Osteocyte (in vitro differentiated cells): ENCODE data around the gene ZNHIT1. TPM values are rescaled to one million over a fixed set of nuclear protein-coding genes. Genes with fewer than 3 reads are reported as not detected.
"Not testable (repeated sequence)": the region's sequence is repeated elsewhere in the genome, so short reads cannot be mapped to it uniquely, and the experiment has no call there.

ENCODE experiments used
- DNase-seq: peaks from one replicate; pipeline ENCODE4 v3.0.0; 2021; ENCODE audit warnings: mixed read lengths; ENCODE audit not compliant: unreplicated experiment; ENCODE audit errors: extremely low spot score
- H3K27ac Mint-ChIP-seq: one replicate; pipeline ENCODE4 v1.8.0; 2021; ENCODE audit warnings: mild to moderate bottlenecking, mixed read lengths; ENCODE audit not compliant: unreplicated experiment
- H3K27me3 Mint-ChIP-seq: one replicate; pipeline ENCODE4 v1.8.0; 2021; ENCODE audit warnings: mixed read lengths; ENCODE audit not compliant: unreplicated experiment
- H3K36me3 Mint-ChIP-seq: one replicate; pipeline ENCODE4 v1.8.0; 2021; ENCODE audit warnings: mixed read lengths; ENCODE audit not compliant: unreplicated experiment
- H3K4me1 Mint-ChIP-seq: one replicate; pipeline ENCODE4 v1.8.0; 2021; ENCODE audit warnings: mixed read lengths; ENCODE audit not compliant: unreplicated experiment
- H3K4me3 Mint-ChIP-seq: one replicate; pipeline ENCODE4 v1.8.0; 2021; ENCODE audit warnings: mild to moderate bottlenecking, moderate library complexity, mixed read lengths; ENCODE audit not compliant: unreplicated experiment
- H3K9me3 Mint-ChIP-seq: one replicate; pipeline ENCODE4 v1.8.0; 2021; ENCODE audit warnings: mixed read lengths; ENCODE audit not compliant: unreplicated experiment
- total RNA-seq: library from RNA; stranded (reverse); gene quantifications from 2 replicates; pipeline ENCODE4 v1.2.1, GENCODE V29; 2021
- TF ChIP-seq, protein P1 (sequence below): fragments of 200-600 bp; sonication (generic); IDR thresholded peaks from 2 replicates; pipeline ENCODE4 v1.5.0; 2021; ENCODE audit warnings: antibody characterized with exemption, mild to moderate bottlenecking, moderate library complexity

ZNHIT1 gene
- total RNA-seq, 1 donor from 2014 or later, result 66.9 TPM

DNA sequence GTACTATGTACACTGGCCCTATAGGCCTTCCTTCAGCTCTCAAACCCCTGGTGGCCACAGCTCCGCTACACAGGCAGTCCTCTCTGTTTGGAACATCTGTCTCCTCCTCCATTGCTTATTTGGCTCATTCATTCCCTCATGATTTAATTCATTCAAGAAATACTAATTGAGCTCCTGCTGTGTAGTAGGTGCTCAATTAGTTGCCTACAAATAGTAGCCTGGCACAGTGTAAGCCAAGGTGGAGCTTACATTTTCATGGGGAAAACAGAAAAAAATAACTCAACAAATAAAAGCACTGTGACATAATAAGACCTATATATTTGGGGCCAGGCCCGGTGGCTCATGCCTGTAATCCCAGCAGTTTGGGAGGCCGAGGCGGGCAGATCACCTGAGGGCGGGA lies 30.3 kb downstream of the ZNHIT1 start:
- peaks cover 9% of the 10 kb centered on the region for H3K36me3 Mint-ChIP-seq
- no peak overlapping the region for H3K4me3 Mint-ChIP-seq
- no peak overlapping the region for H3K27ac Mint-ChIP-seq
- no peak for DNase-seq
- peaks cover 40% of the 10 kb centered on the region for H3K4me1 Mint-ChIP-seq
- TF ChIP-seq, protein P1, sequence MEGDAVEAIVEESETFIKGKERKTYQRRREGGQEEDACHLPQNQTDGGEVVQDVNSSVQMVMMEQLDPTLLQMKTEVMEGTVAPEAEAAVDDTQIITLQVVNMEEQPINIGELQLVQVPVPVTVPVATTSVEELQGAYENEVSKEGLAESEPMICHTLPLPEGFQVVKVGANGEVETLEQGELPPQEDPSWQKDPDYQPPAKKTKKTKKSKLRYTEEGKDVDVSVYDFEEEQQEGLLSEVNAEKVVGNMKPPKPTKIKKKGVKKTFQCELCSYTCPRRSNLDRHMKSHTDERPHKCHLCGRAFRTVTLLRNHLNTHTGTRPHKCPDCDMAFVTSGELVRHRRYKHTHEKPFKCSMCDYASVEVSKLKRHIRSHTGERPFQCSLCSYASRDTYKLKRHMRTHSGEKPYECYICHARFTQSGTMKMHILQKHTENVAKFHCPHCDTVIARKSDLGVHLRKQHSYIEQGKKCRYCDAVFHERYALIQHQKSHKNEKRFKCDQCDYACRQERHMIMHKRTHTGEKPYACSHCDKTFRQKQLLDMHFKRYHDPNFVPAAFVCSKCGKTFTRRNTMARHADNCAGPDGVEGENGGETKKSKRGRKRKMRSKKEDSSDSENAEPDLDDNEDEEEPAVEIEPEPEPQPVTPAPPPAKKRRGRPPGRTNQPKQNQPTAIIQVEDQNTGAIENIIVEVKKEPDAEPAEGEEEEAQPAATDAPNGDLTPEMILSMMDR, result no peak
- H3K9me3 Mint-ChIP-seq, result no peaks in the 10 kb centered on the region
- H3K27me3 Mint-ChIP-seq, result no peaks in the 10 kb centered on the region

DNA sequence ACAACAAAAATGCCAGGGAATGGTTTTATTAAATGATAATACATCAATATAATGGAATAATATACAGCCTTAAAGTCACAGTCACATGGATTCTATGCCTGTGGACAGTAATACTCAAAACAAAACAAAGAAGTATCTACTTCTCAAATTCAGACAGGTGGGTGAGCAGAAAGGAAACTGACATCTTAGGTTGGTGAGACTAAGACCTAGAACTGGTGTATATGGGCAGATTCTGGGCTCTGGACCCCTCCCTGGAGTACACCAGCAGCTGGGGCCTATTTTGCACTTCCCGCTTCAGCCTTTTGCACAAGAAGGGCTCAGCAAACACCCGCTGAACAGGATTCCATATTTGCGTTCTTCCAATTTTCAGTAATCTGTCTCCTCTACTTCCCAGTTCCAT lies 32.4 kb downstream of the ZNHIT1 start:
- DNase-seq, result no peak
- H3K27me3 Mint-ChIP-seq, result peaks cover 6% of the 10 kb centered on the region
- H3K4me1 Mint-ChIP-seq, result peaks cover 28% of the 10 kb centered on the region
- TF ChIP-seq, protein P1, result no peak
- no peaks in the 10 kb centered on the region for H3K9me3 Mint-ChIP-seq
- no peak overlapping the region for H3K27ac Mint-ChIP-seq
- peak overlapping the region; percentile 97 for H3K4me3 Mint-ChIP-seq
- H3K36me3 Mint-ChIP-seq, result peaks cover 9% of the 10 kb centered on the region

DNA sequence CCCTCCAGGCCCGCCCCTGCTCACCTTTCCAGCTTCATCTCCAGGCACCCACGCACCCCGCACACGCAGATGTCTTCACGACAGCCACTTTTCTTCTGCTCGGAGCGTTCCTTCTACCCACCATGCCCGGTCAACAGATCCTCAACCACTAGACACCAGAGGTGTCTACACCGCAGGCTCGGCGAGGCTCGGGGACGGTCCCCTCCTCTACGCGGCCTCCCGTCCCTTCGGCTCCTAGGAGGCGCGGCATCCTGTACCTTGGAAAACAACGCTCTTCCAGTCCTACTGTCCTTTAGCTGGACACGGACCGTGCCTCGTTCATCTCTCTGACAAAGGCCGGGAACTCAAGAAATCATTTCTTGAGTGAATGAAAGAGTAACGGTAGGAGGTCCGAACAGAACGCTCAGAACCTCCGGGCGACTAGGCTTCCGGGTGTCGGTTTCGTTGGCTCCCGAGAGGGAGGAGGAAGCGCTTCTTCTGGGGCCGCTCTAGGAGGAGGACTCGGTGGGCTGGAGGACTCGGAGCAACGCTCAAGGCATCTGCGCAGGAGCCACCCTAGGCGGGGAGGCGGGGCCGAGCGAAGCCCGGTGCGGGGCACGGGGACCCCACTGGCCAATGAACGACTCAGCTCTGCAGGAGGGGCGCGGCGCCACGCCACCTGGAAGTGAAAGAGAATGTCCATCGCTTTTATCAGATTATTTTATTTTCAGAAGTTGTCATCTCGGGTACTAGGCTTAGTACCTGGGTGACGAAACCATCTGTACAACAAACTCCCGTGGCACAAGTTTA lies 34.1 kb downstream of the ZNHIT1 start:
- Mint-ChIP-seq H3K4me3 (peak overlapping the region; percentile 97), H3K36me3 (peaks cover 9% of the 10 kb centered on the region), H3K27me3 (peaks cover 15% of the 10 kb centered on the region), H3K9me3 (no peaks in the 10 kb centered on the region), H3K4me1 (peaks cover 25% of the 10 kb centered on the region), H3K27ac (peak overlapping the region; percentile 94)
- peak; percentile 99 for DNase-seq
- TF ChIP-seq, protein P1, result no peak

DNA sequence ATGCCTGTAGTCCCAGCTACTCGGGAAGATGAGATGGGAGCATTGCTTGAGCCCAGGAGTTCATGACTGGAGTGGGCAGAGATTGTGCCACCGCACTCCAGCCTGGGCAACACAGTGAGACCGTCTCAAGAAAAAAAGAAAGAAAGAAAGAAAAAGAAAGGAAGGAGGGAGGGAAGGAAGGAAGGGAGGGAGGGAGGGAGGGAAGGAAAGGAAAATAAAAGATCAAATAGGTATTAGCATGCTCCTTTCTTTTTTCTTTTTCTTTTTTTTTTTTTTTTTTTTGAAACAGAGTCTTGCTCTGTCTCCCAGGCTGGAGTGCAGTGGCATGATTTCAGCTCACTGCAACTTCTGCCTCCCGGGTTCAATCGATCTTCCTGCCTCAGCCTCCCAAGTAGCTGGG lies 35.2 kb downstream of the ZNHIT1 start:
- not testable (repeated sequence) for DNase-seq, H3K4me3 Mint-ChIP-seq

DNA sequence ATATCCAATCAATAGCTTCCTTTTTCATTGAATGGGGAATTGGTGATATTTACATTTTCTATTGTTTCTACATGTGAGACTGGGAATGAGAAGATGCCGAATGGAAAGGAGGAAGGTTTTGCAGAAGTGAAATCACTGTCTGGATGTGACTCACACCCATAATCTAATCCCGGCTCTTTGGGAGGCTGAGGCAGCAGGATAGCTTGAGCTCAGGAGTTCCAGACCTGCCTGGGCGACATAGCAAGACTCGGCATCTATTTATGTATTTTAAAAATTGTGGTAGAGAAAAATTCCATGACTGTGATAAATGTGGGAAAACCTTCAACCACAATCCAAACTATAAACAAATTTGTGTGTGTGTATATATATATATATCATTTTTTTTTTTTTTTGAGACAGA lies 37.8 kb downstream of the ZNHIT1 start:
- H3K36me3 Mint-ChIP-seq, result peaks cover 2% of the 10 kb centered on the region
- TF ChIP-seq, protein P1, result no peak
- H3K27ac Mint-ChIP-seq, result no peak overlapping the region
- H3K9me3 Mint-ChIP-seq, result no peaks in the 10 kb centered on the region
- peaks cover 15% of the 10 kb centered on the region for H3K27me3 Mint-ChIP-seq
- H3K4me1 Mint-ChIP-seq, result peaks cover 16% of the 10 kb centered on the region
- no peak for DNase-seq
- no peak overlapping the region for H3K4me3 Mint-ChIP-seq

More for the DNA sequence above, 35.2 kb downstream of the ZNHIT1 start:
- not testable (repeated sequence) for H3K9me3 Mint-ChIP-seq, H3K36me3 Mint-ChIP-seq
- H3K27me3 Mint-ChIP-seq, result peaks cover 15% of the 10 kb centered on the region
- H3K27ac Mint-ChIP-seq, result peak overlapping the region; percentile 94
- H3K4me1 Mint-ChIP-seq, result peaks cover 25% of the 10 kb centered on the region
